HepG2 (cell line): ENCODE measurements around the gene P2RX7. TPM values are rescaled to one million over a fixed set of nuclear protein-coding genes. Genes with fewer than 3 reads are reported as not detected.
A peak's percentile ranks its signal among the peaks of the same experiment; 100 is the strongest.

Experiments
- NR2F6 ChIP-seq, 2 experiments: IDR thresholded peaks; 2 replicates each; pipeline ENCODE4 v1.6.1; 2016; ENCODE audit warnings: antibody characterized with exemption in 1 of 2, mild to moderate bottlenecking in 1 of 2
- RARA ChIP-seq: IDR thresholded peaks from 2 replicates; pipeline ENCODE4 v1.6.1; 2016; ENCODE audit warnings: missing genetic modification reagents, missing compliant biosample characterization
- RNF2 ChIP-seq: fragments of 450-650 bp; conservative IDR thresholded peaks from 2 replicates; pipeline ENCODE4 v1.6.1; 2016; ENCODE audit warnings: low read depth
- RXRB ChIP-seq: IDR thresholded peaks from 2 replicates; pipeline ENCODE4 v1.6.1; 2016; ENCODE audit warnings: borderline replicate concordance, missing genetic modification reagents, missing compliant biosample characterization
- SKI ChIP-seq: fragments of 450-650 bp; IDR thresholded peaks from one replicate; pipeline ENCODE4 v1.6.1; 2018; ENCODE audit warnings: mild to moderate bottlenecking; ENCODE audit not compliant: partially characterized antibody
- polyA plus RNA-seq, 8 experiments: library from polyadenylated mRNA; depleted of rRNA in 3 of 8; stranded (reverse) in 7 of 8; unstranded in 1 of 8; fragments of >200 nt; fragmentation: Illumina TruSeq in 4 of 8; extraction: Trizol in 4 of 8; gene quantifications; 2 replicates each; pipeline versions ENCODE4 v1.2.1 to v1.2.3, GENCODE V29; 2011 to 2016; ENCODE audit warnings: low read depth in 4 of 8, missing spikeins in 1 of 8, mixed read lengths in 1 of 8; ENCODE audit not compliant: insufficient read depth in 1 of 8
- total RNA-seq, 5 experiments: library from RNA; depleted of rRNA; stranded (reverse); fragments of >200 nt; fragmentation: Illumina TruSeq; extraction: Trizol; gene quantifications; 2 replicates each; pipeline ENCODE4 v1.2.3, GENCODE V29; 2016; ENCODE audit warnings: low read depth in 1 of 5
- TF ChIP-seq, protein P1 (sequence below): sonication (generic); formaldehyde crosslinking; IDR thresholded peaks from 2 replicates; pipeline ENCODE4 v1.9.0; 2021; ENCODE audit warnings: mild to moderate bottlenecking, missing genetic modification reagents

The P2RX7 gene
- total and polyA plus RNA-seq, 2 of the 13 experiments (the other 11 are each of a cell fraction or from before 2014, with no cell fraction given): 0.13 to 0.73 TPM

DNA sequence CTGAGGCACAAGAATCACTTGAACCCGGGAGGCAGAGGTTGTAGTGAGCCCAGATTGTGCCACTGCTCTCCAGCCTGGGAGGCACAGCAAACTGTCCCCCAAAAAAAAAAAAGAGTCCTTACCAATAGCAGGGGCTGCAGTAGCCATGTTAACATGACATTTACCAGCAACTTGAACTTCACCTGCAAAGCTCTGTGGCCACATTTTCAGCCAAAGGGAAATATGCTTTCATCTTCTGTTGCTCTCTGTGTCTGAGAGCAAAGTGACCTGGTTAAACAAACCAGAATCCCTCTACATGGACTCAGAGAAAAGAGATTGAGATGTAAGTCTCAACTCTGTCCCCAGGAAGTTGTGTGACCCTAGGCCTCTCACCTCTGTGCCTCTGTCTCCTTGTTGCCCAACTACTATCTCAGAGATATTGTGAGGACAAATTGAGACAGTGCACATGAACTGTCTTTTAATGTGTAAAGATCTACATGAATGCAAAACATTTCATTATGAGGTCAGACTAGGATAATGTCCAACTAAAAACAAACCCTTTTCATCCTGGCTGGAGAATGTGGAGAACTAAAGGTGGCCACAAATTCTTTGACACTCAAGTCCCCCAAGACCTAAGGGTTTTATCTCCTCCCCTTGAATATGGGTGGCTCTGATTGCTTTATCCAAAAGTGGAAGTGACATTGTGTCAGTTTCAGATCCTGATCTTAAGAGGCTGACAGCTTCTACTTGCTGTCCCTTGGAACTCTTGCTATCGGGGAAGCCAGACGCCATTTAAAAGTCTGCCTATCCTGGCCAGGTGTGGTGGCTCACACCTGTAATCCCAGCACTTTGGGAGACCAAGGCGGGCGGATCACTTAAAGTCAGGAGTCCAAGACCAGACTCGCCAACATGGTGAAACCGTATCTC lies 52.6 kb downstream of the P2RX7 start (continued):
- TF ChIP-seq RNF2: no peak
- TF ChIP-seq RXRB (CRISPR knock-in tag): peak; percentile 43; the same call in 1 of the 2 replicates
- TF ChIP-seq RARA (CRISPR knock-in tag): peak; percentile 96
- TF ChIP-seq NR2F6 (IDR thresholded peaks at IDR 0.05): 0 out of 2 replicates have a peak, but pooled peaks have one; percentile 14
- TF ChIP-seq NR2F6 (CRISPR knock-in tag; IDR thresholded peaks at IDR 0.05): no peak
- TF ChIP-seq SKI: peak; percentile 92
- TF ChIP-seq, protein P1, sequence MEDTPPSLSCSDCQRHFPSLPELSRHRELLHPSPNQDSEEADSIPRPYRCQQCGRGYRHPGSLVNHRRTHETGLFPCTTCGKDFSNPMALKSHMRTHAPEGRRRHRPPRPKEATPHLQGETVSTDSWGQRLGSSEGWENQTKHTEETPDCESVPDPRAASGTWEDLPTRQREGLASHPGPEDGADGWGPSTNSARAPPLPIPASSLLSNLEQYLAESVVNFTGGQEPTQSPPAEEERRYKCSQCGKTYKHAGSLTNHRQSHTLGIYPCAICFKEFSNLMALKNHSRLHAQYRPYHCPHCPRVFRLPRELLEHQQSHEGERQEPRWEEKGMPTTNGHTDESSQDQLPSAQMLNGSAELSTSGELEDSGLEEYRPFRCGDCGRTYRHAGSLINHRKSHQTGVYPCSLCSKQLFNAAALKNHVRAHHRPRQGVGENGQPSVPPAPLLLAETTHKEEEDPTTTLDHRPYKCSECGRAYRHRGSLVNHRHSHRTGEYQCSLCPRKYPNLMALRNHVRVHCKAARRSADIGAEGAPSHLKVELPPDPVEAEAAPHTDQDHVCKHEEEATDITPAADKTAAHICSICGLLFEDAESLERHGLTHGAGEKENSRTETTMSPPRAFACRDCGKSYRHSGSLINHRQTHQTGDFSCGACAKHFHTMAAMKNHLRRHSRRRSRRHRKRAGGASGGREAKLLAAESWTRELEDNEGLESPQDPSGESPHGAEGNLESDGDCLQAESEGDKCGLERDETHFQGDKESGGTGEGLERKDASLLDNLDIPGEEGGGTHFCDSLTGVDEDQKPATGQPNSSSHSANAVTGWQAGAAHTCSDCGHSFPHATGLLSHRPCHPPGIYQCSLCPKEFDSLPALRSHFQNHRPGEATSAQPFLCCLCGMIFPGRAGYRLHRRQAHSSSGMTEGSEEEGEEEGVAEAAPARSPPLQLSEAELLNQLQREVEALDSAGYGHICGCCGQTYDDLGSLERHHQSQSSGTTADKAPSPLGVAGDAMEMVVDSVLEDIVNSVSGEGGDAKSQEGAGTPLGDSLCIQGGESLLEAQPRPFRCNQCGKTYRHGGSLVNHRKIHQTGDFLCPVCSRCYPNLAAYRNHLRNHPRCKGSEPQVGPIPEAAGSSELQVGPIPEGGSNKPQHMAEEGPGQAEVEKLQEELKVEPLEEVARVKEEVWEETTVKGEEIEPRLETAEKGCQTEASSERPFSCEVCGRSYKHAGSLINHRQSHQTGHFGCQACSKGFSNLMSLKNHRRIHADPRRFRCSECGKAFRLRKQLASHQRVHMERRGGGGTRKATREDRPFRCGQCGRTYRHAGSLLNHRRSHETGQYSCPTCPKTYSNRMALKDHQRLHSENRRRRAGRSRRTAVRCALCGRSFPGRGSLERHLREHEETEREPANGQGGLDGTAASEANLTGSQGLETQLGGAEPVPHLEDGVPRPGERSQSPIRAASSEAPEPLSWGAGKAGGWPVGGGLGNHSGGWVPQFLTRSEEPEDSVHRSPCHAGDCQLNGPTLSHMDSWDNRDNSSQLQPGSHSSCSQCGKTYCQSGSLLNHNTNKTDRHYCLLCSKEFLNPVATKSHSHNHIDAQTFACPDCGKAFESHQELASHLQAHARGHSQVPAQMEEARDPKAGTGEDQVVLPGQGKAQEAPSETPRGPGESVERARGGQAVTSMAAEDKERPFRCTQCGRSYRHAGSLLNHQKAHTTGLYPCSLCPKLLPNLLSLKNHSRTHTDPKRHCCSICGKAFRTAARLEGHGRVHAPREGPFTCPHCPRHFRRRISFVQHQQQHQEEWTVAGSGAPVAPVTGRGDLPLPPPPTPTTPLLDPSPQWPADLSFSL (CRISPR knock-in tag): no peak
